ENCODE results near the gene HIPK2. TPM values are rescaled to one million over a fixed set of nuclear protein-coding genes. Genes with fewer than 3 reads are reported as not detected.

HIPK2 gene
- polyA plus RNA-seq, 1 donor (not counting 4 experiments of a cell fraction or from before 2014, with no cell fraction given) = 5.8 TPM

GRCh38 chr7:139548302-139549028 lies 229.3 kb downstream of the HIPK2 start:
- dilution Hi-C loops (cut with MboI; ENCODE audit: extremely low pct_ligation_motif_present, low sequenced_read_pairs) = no loop called here
- no peak for DNase-seq (ENCODE audit: low read depth, low spot score)

GRCh38 chr7:139544645-139545044 lies 233.2 kb downstream of the HIPK2 start:
- no peak for FAIRE-seq
- no peak for TF ChIP-seq EZH2 (IDR thresholded peaks at IDR 0.05; ENCODE audit: low read length)
- TF ChIP-seq CTCF (optimal IDR thresholded peaks at IDR 0.05 in 1 of 3, IDR thresholded peaks at IDR 0.05 in 1 of 3, conservative IDR thresholded peaks at IDR 0.05 in 1 of 3; ENCODE audit: extremely low read depth in 1 of 3, insufficient read depth in 2 of 3, low read length in 3 of 3) = no peak
- dilution Hi-C loops (cut with MboI; ENCODE audit: extremely low pct_ligation_motif_present, low sequenced_read_pairs) = no loop called here

More at GRCh38 chr7:139548302-139549028, 229.3 kb downstream of the HIPK2 start:
- no peaks in the 10 kb centered on the region for H3K36me3 ChIP-seq (ENCODE audit: control insufficient read depth in 2 of 2, extremely low read depth in 1 of 2, insufficient read depth in 2 of 2, low read length in 2 of 2)
- no peak overlapping the region for H3K4me3 ChIP-seq (ENCODE audit: control insufficient read depth in 2 of 3, extremely low read depth in 1 of 3, insufficient read depth in 2 of 3, low read depth in 1 of 3, low read length in 3 of 3)
- H3K9me1 ChIP-seq (ENCODE audit: control insufficient read depth, extremely low read depth, insufficient read depth, low read length) = no peaks in the 10 kb centered on the region
- no peaks in the 10 kb centered on the region for H3K9me3 ChIP-seq (ENCODE audit: control insufficient read depth, low read depth, low read length)
- H3K4me2 ChIP-seq (ENCODE audit: control insufficient read depth, extremely low read depth, insufficient read depth, low read depth, low read length) = no peak overlapping the region
- no peak overlapping the region for H3K27ac ChIP-seq (ENCODE audit: control insufficient read depth, insufficient read depth, low read length)
- no peaks in the 10 kb centered on the region for H3K4me1 ChIP-seq (ENCODE audit: control insufficient read depth, extremely low read depth, insufficient read depth, low read length)
- H3K27me3 ChIP-seq (ENCODE audit: control insufficient read depth, extremely low read depth, insufficient read depth, low read length) = no peaks in the 10 kb centered on the region
- no peak overlapping the region for H3K9ac ChIP-seq (ENCODE audit: control insufficient read depth, extremely low read depth, insufficient read depth, low read length)
- TF ChIP-seq CTCF (optimal IDR thresholded peaks at IDR 0.05 in 1 of 3, IDR thresholded peaks at IDR 0.05 in 1 of 3, conservative IDR thresholded peaks at IDR 0.05 in 1 of 3; ENCODE audit: extremely low read depth in 1 of 3, insufficient read depth in 2 of 3, low read length in 3 of 3) (no peak), EZH2 (IDR thresholded peaks at IDR 0.05; ENCODE audit: low read length) (no peak)
- no peaks in the 10 kb centered on the region for H4K20me1 ChIP-seq (ENCODE audit: control insufficient read depth, extremely low read depth, insufficient read depth, low read length)
- no peaks in the 10 kb centered on the region for H3K79me2 ChIP-seq (ENCODE audit: control insufficient read depth, insufficient read depth, low read length)
- H2AFZ ChIP-seq (ENCODE audit: control insufficient read depth, low read length) = no peak overlapping the region
- no peak for FAIRE-seq

More at GRCh38 chr7:139544645-139545044, 233.2 kb downstream of the HIPK2 start:
- Histone ChIP-seq H3K27ac (ENCODE audit: control insufficient read depth, insufficient read depth, low read length) (no peak overlapping the region), H3K4me3 (ENCODE audit: control insufficient read depth in 2 of 3, extremely low read depth in 1 of 3, insufficient read depth in 2 of 3, low read depth in 1 of 3, low read length in 3 of 3) (no peak overlapping the region), H3K9me3 (ENCODE audit: control insufficient read depth, low read depth, low read length) (no peaks in the 10 kb centered on the region), H3K9me1 (ENCODE audit: control insufficient read depth, extremely low read depth, insufficient read depth, low read length) (no peaks in the 10 kb centered on the region), H3K36me3 (ENCODE audit: control insufficient read depth in 2 of 2, extremely low read depth in 1 of 2, insufficient read depth in 2 of 2, low read length in 2 of 2) (no peaks in the 10 kb centered on the region), H3K4me1 (ENCODE audit: control insufficient read depth, extremely low read depth, insufficient read depth, low read length) (no peaks in the 10 kb centered on the region), H3K9ac (ENCODE audit: control insufficient read depth, extremely low read depth, insufficient read depth, low read length) (no peak overlapping the region), H3K4me2 (ENCODE audit: control insufficient read depth, extremely low read depth, insufficient read depth, low read depth, low read length) (no peak overlapping the region), H3K79me2 (ENCODE audit: control insufficient read depth, insufficient read depth, low read length) (no peaks in the 10 kb centered on the region), H2AFZ (ENCODE audit: control insufficient read depth, low read length) (no peak overlapping the region), H4K20me1 (ENCODE audit: control insufficient read depth, extremely low read depth, insufficient read depth, low read length) (no peaks in the 10 kb centered on the region), H3K27me3 (ENCODE audit: control insufficient read depth, extremely low read depth, insufficient read depth, low read length) (peaks cover 13% of the 10 kb centered on the region)
- DNase-seq (ENCODE audit: low read depth, low spot score) = no peak
